Psoas muscle (tissue), 8 donors: Measurements from ENCODE around the gene BICDL1. TPM values are rescaled to one million over a fixed set of nuclear protein-coding genes. Genes with fewer than 3 reads are reported as not detected.

Experiments used
- ATAC-seq, 4 donors: fragments of 200-7000 bp; cut with Tn5 transposase; one replicate each; pipeline ENCODE4 v1.9.1; 2020; ENCODE audit warnings: moderate library complexity in 3 of 4, mild to moderate bottlenecking in 2 of 4
- DNase-seq, 2 donors: peaks; one replicate each; pipeline ENCODE4 v3.0.0-alpha.2; 2020
- H3K27ac ChIP-seq: fragments of 200-600 bp; one replicate; pipeline ENCODE4 v1.8.0; 2022
- H3K27me3 ChIP-seq, 3 donors: fragments of 200-600 bp in 1 of 3; one replicate each; pipeline versions ENCODE4 v1.6.1 to v1.8.0; 2013 to 2022; ENCODE audit warnings: low read length in 2 of 3, mild to moderate bottlenecking in 2 of 3, moderate library complexity in 1 of 3; ENCODE audit not compliant: insufficient read depth in 3 of 3
- H3K36me3 ChIP-seq, 2 donors: fragments of 200-600 bp in 1 of 2; one replicate each; pipeline versions ENCODE4 v1.6.1 to v1.8.0; 2013 to 2022; ENCODE audit warnings: low read depth in 1 of 2, mild to moderate bottlenecking in 1 of 2, moderate library complexity in 1 of 2; ENCODE audit not compliant: insufficient read depth in 1 of 2
- H3K4me1 ChIP-seq: fragments of 200-600 bp; one replicate; pipeline ENCODE4 v1.8.0; 2022
- H3K4me3 ChIP-seq: fragments of 200-600 bp; one replicate; pipeline ENCODE4 v1.8.0; 2022; ENCODE audit warnings: mild to moderate bottlenecking
- H3K9me3 ChIP-seq: fragments of 200-600 bp; one replicate; pipeline ENCODE4 v1.8.0; 2022
- CTCF ChIP-seq: fragments of 200-600 bp; IDR thresholded peaks from one replicate; pipeline ENCODE4 v1.8.0; 2022; ENCODE audit warnings: antibody characterized with exemption
- WGBS, 3 donors: extraction: QIAGEN DNeasy Blood & Tissue Kit; methylation state at CpG; one replicate each; pipeline versions ENCODE4 v1.1.6 to v1.1.7; 2013; 5-methylcytosine and 5-hydroxymethylcytosine counted together
- intact Hi-C, 2 donors: fragments of 100-400 bp; cut with DNase I; formaldehyde crosslinking; loops; one replicate each; pipeline versions ENCODE4 v1.11.0 to v1.14.2; 2022
- polyA plus RNA-seq, 3 donors: library from polyadenylated mRNA; stranded (reverse); fragments of 200-250 nt; gene quantifications; one replicate each; pipeline ENCODE4 v1.2.3, GENCODE V29; 2013
- total RNA-seq, 4 donors: library from RNA; stranded (reverse); fragmentation: NEBNext Ultra II Directional in 2 of 4; extraction: Animal tissue kit (Norgen Biotek cat#: 25700) in 2 of 4; gene quantifications; one replicate each; pipeline versions ENCODE4 v1.2.1 to v1.2.4, GENCODE V29; 2021 to 2023
- donor health status: healthy with polysubstance abuse.
- donor health status: DM: no; HTN: no; CAD: no; lungs with moderate emphysema.
- donor health status: Bipolar disorder and iron deficiency.
- donor health status: healthy.
- donor health status: DM: yes; HTN: yes; CAD: no.
- donor health status: DM: no; HTN: no; CAD: no.
- donor health status: DM: no; HTN: no; CAD: no.
- donor health status: DM: yes; HTN: yes; CAD: no.

BICDL1 gene
- total and polyA plus RNA-seq, 7 donors = 0.05 to 0.22 (median 0.11) TPM; not detected in 1

GRCh38 chr12:120094485-120094884, 105.4 kb downstream of the BICDL1 start:
- no peak overlapping the region for H3K4me3 ChIP-seq
- peaks cover 3 to 48% of the 10 kb centered on the region in 2 donors for H3K36me3 ChIP-seq
- intact Hi-C loops = no loop called here
- no peaks in the 10 kb centered on the region for H3K27me3 ChIP-seq
- ATAC-seq (peak in 1 of 4 donors; percentile 15), DNase-seq (peak in 1 of 2 donors; percentile 51)
- H3K27ac ChIP-seq = no peak overlapping the region
- H3K4me1 ChIP-seq = peaks cover 17% of the 10 kb centered on the region
- no peak for TF ChIP-seq CTCF
- WGBS, 3 donors = 29 to 34% (median 34%) methylated on average over 9 of the region's 9 CpGs
- H3K9me3 ChIP-seq = no peaks in the 10 kb centered on the region

- intact Hi-C loops = no loop called here
- H3K36me3 ChIP-seq = peaks cover 3 to 48% of the 10 kb centered on the region in 2 donors
- WGBS, 3 donors = 86 to 90% (median 90%) methylated on average over 10 to 13 of the region's 13 CpGs
- peak in 1 of 2 donors; percentile 50 for DNase-seq
- no peaks in the 10 kb centered on the region for H3K9me3 ChIP-seq
- H3K27ac ChIP-seq = no peak overlapping the region
- TF ChIP-seq CTCF = no peak
- no peak for ATAC-seq
- peaks cover 18% of the 10 kb centered on the region for H3K4me1 ChIP-seq
- H3K27me3 ChIP-seq = no peaks in the 10 kb centered on the region
- no peak overlapping the region for H3K4me3 ChIP-seq
Observed at GRCh38 chr12:120095331-120095730, 106.3 kb downstream of the BICDL1 start.

- Histone ChIP-seq H3K4me3 (no peak overlapping the region), H3K27ac (no peak overlapping the region), H3K27me3 (no peaks in the 10 kb centered on the region), H3K4me1 (peaks cover 18% of the 10 kb centered on the region), H3K9me3 (no peaks in the 10 kb centered on the region), H3K36me3 (peaks cover 3 to 48% of the 10 kb centered on the region in 2 donors)
- DNase-seq = peak in 1 of 2 donors; percentile 28
- 67 to 76% (median 69%) methylated on average over 8 of the region's 8 CpGs for WGBS, 3 donors
- no peak for TF ChIP-seq CTCF
- intact Hi-C loops = no loop called here
- ATAC-seq = no peak
Observed at GRCh38 chr12:120095736-120096135, 106.7 kb downstream of the BICDL1 start.

GRCh38 chr12:120096671-120097202, 107.7 kb downstream of the BICDL1 start:
- no peaks in the 10 kb centered on the region for H3K9me3 ChIP-seq
- no peak overlapping the region for H3K27ac ChIP-seq
- peaks cover 19% of the 10 kb centered on the region for H3K4me1 ChIP-seq
- H3K27me3 ChIP-seq = no peaks in the 10 kb centered on the region
- ATAC-seq (no peak), DNase-seq (peak in 1 of 2 donors; percentile 44)
- TF ChIP-seq CTCF = no peak
- H3K36me3 ChIP-seq = peaks cover 3 to 48% of the 10 kb centered on the region in 2 donors
- WGBS, 3 donors = 92 to 94% (median 93%) methylated on average over 33 to 34 of the region's 34 CpGs
- no peak overlapping the region for H3K4me3 ChIP-seq
- intact Hi-C loops = no loop called here
